NCI-H2196 treated with DMSO at 0.1 percent for 48 hours (cell line): Measurements from ENCODE around the gene CORIN.
A peak's percentile ranks its signal among the peaks of the same experiment; 100 is the strongest.
"Not testable (repeated sequence)": the region's sequence is repeated elsewhere in the genome, so short reads cannot be mapped to it uniquely, and the experiment has no call there.

Source experiments
- DNase-seq: peaks from one replicate; lab custom pipeline; 2025; ENCODE audit not compliant: unreplicated experiment; lab: John Stamatoyannopoulos, UW

Gene CORIN

GRCh38 chr4:47731182-47731581 lies 106.7 kb downstream of the CORIN start:
- no peak for DNase-seq

GRCh38 chr4:47729131-47729680 lies 108.7 kb downstream of the CORIN start:
- no peak for DNase-seq

- DNase-seq = no peak
These were observed 115.8 kb downstream of the CORIN start for GRCh38 chr4:47721892-47722575.

- DNase-seq = no peak
These were observed 116.4 kb downstream of the CORIN start for GRCh38 chr4:47721485-47721884.

GRCh38 chr4:47720787-47721186 lies 117.1 kb downstream of the CORIN start:
- no peak for DNase-seq

- DNase-seq = no peak
These were observed 118.3 kb downstream of the CORIN start for GRCh38 chr4:47719576-47719975.

- no peak for DNase-seq
These were observed 119.2 kb downstream of the CORIN start for GRCh38 chr4:47718696-47719095.

- no peak for DNase-seq
These were observed 120.7 kb downstream of the CORIN start for GRCh38 chr4:47717188-47717587.

- DNase-seq = no peak
These were observed 122.0 kb downstream of the CORIN start for GRCh38 chr4:47715716-47716416.

- no peak for DNase-seq
These were observed 123.6 kb downstream of the CORIN start for GRCh38 chr4:47714269-47714668.

GRCh38 chr4:47713129-47713834 lies 124.6 kb downstream of the CORIN start:
- no peak for DNase-seq

- DNase-seq = no peak
These were observed 126.2 kb downstream of the CORIN start for GRCh38 chr4:47711646-47712045.

- no peak for DNase-seq
These were observed 126.7 kb downstream of the CORIN start for GRCh38 chr4:47711183-47711582.

- not testable (repeated sequence) for DNase-seq
These were observed 131.5 kb downstream of the CORIN start for GRCh38 chr4:47706352-47706751.

GRCh38 chr4:47705326-47705981 lies 132.4 kb downstream of the CORIN start:
- DNase-seq = no peak

GRCh38 chr4:47704693-47705325 lies 133.1 kb downstream of the CORIN start:
- peak; percentile 5 for DNase-seq

- DNase-seq = no peak
These were observed 133.9 kb downstream of the CORIN start for GRCh38 chr4:47703956-47704355.

- no peak for DNase-seq
These were observed 134.9 kb downstream of the CORIN start for GRCh38 chr4:47703008-47703407.

- no peak for DNase-seq
These were observed 136.6 kb downstream of the CORIN start for GRCh38 chr4:47701286-47701685.

- no peak for DNase-seq
These were observed 139.0 kb downstream of the CORIN start for GRCh38 chr4:47698837-47699236.

- DNase-seq = no peak
These were observed 141.0 kb downstream of the CORIN start for GRCh38 chr4:47696823-47697222.
